ENCODE measurements around the gene DLL1.

The DLL1 gene

DNA sequence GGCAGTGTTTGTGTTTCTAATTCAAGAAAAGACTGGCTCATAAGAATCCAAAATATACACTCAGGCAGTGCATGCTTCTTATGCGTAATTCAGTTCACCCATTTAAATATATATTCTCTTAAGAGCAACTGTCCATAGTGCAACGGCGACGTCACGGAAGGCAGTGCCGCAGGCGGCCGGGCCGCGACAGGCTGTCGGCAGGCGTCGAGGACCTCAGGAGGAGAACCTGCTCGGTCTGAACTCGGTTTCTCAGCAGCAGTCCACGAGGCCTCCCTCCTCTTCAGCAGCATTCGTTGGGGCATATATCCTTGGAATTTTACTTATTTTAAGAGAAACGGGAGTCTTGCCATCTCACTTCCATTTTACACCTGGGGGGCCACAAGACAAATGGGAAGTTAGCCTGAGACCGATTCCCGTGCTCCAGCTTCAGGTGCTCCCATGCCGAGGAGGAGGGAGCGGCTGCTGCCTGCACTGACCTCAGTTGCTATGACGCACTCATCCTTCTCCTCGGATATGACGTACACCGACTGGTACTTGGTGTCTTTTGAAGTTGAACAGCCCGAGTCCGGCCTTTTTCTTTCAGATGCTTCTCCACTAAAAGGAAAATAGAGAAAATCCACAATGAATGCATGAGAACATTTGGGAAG lies 8.2 kb downstream of the DLL1 start:
- Mint-ChIP-seq H3K27ac (no peak overlapping the region), H3K4me3 (no peak overlapping the region), H3K9me3 (no peaks in the 10 kb centered on the region), H3K4me1 (peaks cover 50% of the 10 kb centered on the region), H3K27me3 (ENCODE audit: low read depth) (peaks cover 46% of the 10 kb centered on the region), H3K36me3 (ENCODE audit: low read depth) (peaks cover 13% of the 10 kb centered on the region)
- TF ChIP-seq, protein P1, sequence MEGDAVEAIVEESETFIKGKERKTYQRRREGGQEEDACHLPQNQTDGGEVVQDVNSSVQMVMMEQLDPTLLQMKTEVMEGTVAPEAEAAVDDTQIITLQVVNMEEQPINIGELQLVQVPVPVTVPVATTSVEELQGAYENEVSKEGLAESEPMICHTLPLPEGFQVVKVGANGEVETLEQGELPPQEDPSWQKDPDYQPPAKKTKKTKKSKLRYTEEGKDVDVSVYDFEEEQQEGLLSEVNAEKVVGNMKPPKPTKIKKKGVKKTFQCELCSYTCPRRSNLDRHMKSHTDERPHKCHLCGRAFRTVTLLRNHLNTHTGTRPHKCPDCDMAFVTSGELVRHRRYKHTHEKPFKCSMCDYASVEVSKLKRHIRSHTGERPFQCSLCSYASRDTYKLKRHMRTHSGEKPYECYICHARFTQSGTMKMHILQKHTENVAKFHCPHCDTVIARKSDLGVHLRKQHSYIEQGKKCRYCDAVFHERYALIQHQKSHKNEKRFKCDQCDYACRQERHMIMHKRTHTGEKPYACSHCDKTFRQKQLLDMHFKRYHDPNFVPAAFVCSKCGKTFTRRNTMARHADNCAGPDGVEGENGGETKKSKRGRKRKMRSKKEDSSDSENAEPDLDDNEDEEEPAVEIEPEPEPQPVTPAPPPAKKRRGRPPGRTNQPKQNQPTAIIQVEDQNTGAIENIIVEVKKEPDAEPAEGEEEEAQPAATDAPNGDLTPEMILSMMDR (IDR thresholded peaks at IDR 0.05; ENCODE audit: unreplicated experiment in 3 of 3), result no peak

DNA sequence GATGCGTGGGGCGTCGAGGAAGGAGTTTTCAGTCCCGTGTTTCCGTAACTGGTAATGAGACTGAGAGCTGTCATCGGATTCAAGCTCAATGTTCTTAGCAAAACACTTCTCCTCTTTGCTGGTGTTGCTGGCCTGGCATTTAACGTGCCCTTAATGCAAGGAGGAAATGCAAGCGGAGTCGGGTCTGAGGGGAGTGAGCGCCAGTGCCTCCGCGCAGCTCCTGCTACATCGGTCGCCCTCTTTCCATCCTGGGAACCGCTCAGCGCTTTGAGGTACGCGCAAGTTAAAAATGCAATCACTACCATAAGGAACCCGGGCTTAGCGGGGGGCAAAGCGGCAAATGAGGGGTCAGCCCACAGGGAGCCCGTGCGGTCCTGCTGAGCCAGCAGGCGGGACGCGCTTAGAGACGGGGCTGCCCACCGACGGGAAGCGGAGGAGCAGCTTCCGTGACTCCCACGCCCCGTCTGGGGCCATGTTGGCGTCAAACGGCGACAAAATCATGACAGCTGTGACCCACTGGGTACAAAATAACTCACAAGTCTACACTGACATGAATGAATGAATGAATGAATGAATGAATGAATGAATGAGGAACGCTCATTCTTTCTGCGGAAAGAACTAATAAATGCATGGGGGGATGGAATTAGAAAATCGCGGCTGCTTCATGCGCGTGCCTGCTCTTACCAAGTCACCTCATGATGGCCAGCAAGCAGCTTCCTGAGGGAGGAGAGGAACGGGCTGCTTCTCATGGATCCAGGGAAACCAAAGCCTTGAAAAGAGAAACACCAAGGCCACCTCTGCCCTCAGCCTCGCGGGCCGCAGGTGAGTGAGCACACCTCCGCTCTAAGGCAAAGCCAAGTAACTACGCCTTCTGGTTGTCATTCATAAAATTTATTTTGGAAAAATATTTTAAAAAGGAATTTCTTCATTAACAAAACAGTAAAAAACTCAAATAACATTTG lies 9.3 kb downstream of the DLL1 start:
- H3K9me3 Mint-ChIP-seq, result no peaks in the 10 kb centered on the region
- H3K4me1 Mint-ChIP-seq, result peaks cover 47% of the 10 kb centered on the region
- no peak overlapping the region for H3K27ac Mint-ChIP-seq
- H3K36me3 Mint-ChIP-seq (ENCODE audit: low read depth), result peaks cover 13% of the 10 kb centered on the region
- TF ChIP-seq, protein P1 (IDR thresholded peaks at IDR 0.05; ENCODE audit: unreplicated experiment in 3 of 3), result no peak
- no peak overlapping the region for H3K4me3 Mint-ChIP-seq
- peaks cover 39% of the 10 kb centered on the region for H3K27me3 Mint-ChIP-seq (ENCODE audit: low read depth)

DNA sequence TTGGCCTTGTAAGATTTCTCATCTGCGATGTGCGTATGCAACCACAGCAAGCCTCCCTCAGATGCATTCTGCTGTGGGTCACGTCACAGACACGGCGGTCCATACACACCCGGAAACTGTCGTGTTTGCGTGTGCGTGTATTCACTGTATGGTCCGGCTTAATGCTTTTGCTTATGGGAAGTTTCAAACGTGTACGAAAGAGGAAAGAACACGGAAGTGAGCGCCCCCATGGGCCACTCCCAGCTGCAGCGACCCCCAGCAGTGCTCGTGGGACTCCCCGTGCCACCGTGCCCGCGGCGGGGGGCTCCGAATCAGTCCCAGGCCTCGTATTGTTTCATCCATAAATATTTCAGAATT lies 10.2 kb downstream of the DLL1 start:
- peaks cover 38% of the 10 kb centered on the region for H3K27me3 Mint-ChIP-seq (ENCODE audit: low read depth)
- TF ChIP-seq, protein P1 (IDR thresholded peaks at IDR 0.05; ENCODE audit: unreplicated experiment in 3 of 3), result no peak
- H3K27ac Mint-ChIP-seq, result no peak overlapping the region
- H3K36me3 Mint-ChIP-seq (ENCODE audit: low read depth), result peaks cover 13% of the 10 kb centered on the region
- H3K9me3 Mint-ChIP-seq, result no peaks in the 10 kb centered on the region
- peak overlapping the region; percentile 16 to 76 (median 69) for H3K4me3 Mint-ChIP-seq
- peaks cover 43% of the 10 kb centered on the region for H3K4me1 Mint-ChIP-seq

DNA sequence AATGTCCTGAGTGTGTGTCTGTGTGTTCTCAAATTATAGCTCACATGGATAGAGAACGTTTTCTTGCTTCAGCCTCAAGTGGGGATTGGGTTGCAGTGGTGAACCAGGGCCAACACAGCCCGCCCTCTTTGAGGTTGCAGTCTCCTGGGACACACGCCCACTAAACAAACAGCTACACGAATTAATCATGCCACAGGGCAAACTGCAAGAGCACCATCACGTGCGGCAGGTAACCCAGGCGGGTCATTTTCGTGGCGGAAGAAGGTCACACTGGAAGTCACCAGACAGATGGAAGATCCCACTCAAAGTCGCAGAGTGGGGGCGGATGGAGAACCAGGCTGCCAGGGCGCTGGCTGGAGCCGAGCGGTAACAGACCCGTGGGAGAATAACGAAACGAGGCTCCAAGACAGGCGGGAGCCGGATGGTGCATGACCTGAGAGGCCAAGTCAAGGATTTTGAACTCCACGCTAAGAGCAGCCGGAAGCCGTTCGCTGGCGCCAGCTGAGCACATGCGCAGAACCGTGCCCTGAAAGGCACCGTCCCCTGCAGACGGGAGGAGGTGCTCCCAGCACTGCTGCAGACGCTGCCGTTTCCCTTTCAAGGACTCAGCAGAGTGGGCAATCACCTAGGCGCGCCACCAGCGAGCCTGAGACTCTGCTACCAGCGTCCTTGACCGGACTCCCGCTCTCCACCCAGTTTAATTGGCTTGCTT lies 10.7 kb downstream of the DLL1 start:
- H3K36me3 Mint-ChIP-seq (ENCODE audit: low read depth), result peaks cover 10% of the 10 kb centered on the region
- H3K4me3 Mint-ChIP-seq, result peak overlapping the region; percentile 61 to 76 (median 69)
- H3K27me3 Mint-ChIP-seq (ENCODE audit: low read depth), result peaks cover 33% of the 10 kb centered on the region
- H3K9me3 Mint-ChIP-seq, result no peaks in the 10 kb centered on the region
- H3K27ac Mint-ChIP-seq, result peak overlapping the region; percentile 30 to 53 (median 35)
- peaks cover 39% of the 10 kb centered on the region for H3K4me1 Mint-ChIP-seq
- TF ChIP-seq, protein P1 (IDR thresholded peaks at IDR 0.05; ENCODE audit: unreplicated experiment in 3 of 3), result no peak

DNA sequence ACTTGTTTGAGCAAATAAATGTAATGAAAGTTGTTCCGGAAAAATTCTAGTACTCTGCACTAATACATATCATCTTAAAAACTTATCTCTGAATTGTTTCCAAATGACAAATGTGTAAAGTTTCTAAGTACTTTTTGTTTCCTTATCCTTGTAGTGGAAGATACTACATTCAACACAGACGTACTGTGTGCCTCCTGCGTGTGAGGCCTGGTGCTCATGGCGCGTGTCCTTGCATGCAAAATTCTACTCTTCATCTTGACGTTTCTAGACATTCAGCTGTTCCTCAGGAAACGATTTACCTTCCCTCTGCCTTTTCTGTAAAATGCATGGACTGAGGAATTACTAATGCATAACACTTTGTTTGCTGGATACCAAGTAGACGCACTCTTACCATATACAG lies 11.5 kb downstream of the DLL1 start:
- TF ChIP-seq, protein P1 (IDR thresholded peaks at IDR 0.05; ENCODE audit: unreplicated experiment in 3 of 3), result no peak
- Mint-ChIP-seq H3K27me3 (ENCODE audit: low read depth) (peaks cover 28% of the 10 kb centered on the region), H3K4me1 (peaks cover 34% of the 10 kb centered on the region), H3K27ac (peak overlapping the region; percentile 30 to 53 (median 35)), H3K36me3 (ENCODE audit: low read depth) (peaks cover 9% of the 10 kb centered on the region), H3K9me3 (no peaks in the 10 kb centered on the region), H3K4me3 (no peak overlapping the region)
